Sigmoid colon (tissue), 7 donors: ENCODE data around the gene CFAP53. TPM values are rescaled to one million over a fixed set of nuclear protein-coding genes. Genes with fewer than 3 reads are reported as not detected.
A peak's percentile ranks its signal among the peaks of the same experiment; 100 is the strongest.

Experiments
- DNase-seq: peaks from one replicate; pipeline ENCODE4 v3.0.0-alpha.2; 2019
- H3K27ac ChIP-seq, 4 donors: fragments of 200-600 bp; sonication (generic); one replicate each; pipeline ENCODE4 v1.5.1; 2016 to 2019; ENCODE audit warnings: mild to moderate bottlenecking in 1 of 4
- H3K27me3 ChIP-seq, 3 donors: fragments of 200-600 bp; sonication (generic); one replicate each; pipeline ENCODE4 v1.5.1; 2019; ENCODE audit warnings: mild to moderate bottlenecking in 1 of 3
- H3K36me3 ChIP-seq, 4 donors: fragments of 200-600 bp; sonication (generic); one replicate each; pipeline ENCODE4 v1.5.1; 2016 to 2019
- H3K4me1 ChIP-seq, 4 donors: fragments of 200-600 bp; sonication (generic); one replicate each; pipeline ENCODE4 v1.5.1; 2017 to 2019
- H3K4me3 ChIP-seq, 4 donors: fragments of 200-600 bp; sonication (generic); one replicate each; pipeline ENCODE4 v1.5.1; 2017 to 2019; ENCODE audit warnings: mild to moderate bottlenecking in 2 of 4, moderate library complexity in 1 of 4
- H3K9me3 ChIP-seq, 4 donors: fragments of 200-600 bp in 3 of 4; sonication (generic) in 3 of 4; one replicate each; pipeline versions ENCODE4 v1.5.1 to v1.6.1; 2013 to 2019
- EP300 ChIP-seq, 4 donors: sonication (generic); formaldehyde crosslinking; IDR thresholded peaks; one replicate each; pipeline ENCODE4 v1.6.1; 2017; ENCODE audit warnings: antibody characterized with exemption in 4 of 4
- POLR2A ChIP-seq, 2 donors: fragments of 450-650 bp; IDR thresholded peaks; one replicate each; pipeline ENCODE4 v1.6.1; 2016; ENCODE audit warnings: antibody characterized with exemption in 2 of 2, mild to moderate bottlenecking in 2 of 2, moderate library complexity in 2 of 2
- POLR2AphosphoS5 ChIP-seq, 4 donors: sonication (generic); formaldehyde crosslinking; IDR thresholded peaks; one replicate each; pipeline ENCODE4 v1.6.1; 2017; ENCODE audit warnings: antibody characterized with exemption in 4 of 4
- WGBS, 2 donors: extraction: QIAGEN DNeasy Blood & Tissue Kit; methylation state at CpG; one replicate each; pipeline ENCODE4 v1.1.7; 2013; 5-methylcytosine and 5-hydroxymethylcytosine counted together
- intact Hi-C: fragments of 100-400 bp; cut with DNase I; formaldehyde crosslinking; loops from one replicate; pipeline ENCODE4 v1.15.1; 2023
- polyA plus RNA-seq, 3 donors: library from polyadenylated mRNA; stranded (reverse); fragments of 200-250 nt; gene quantifications; one replicate each; pipeline ENCODE4 v1.2.3, GENCODE V29; 2013
- total RNA-seq, 4 donors: library from RNA; depleted of rRNA; stranded (reverse); fragments of >200 nt; gene quantifications; one replicate each; pipeline ENCODE4 v1.1.0, GENCODE V29; 2016
- TF ChIP-seq, protein P1 (sequence below), 4 experiments: fragments of 450-650 bp in 3 of 4; fragments of 200-600 bp in 1 of 4; IDR thresholded peaks; one replicate each; pipeline ENCODE4 v1.5.1; 2016 to 2019; ENCODE audit warnings: antibody characterized with exemption in 4 of 4, mild to moderate bottlenecking in 3 of 4, moderate library complexity in 2 of 4
- donor health status: healthy with polysubstance abuse.
- donor health status: Bipolar disorder and iron deficiency.
- donor health status: healthy.

The CFAP53 gene
- total and polyA plus RNA-seq, 7 donors: 0.23 to 0.46 (median 0.27) TPM; not detected in 4

DNA sequence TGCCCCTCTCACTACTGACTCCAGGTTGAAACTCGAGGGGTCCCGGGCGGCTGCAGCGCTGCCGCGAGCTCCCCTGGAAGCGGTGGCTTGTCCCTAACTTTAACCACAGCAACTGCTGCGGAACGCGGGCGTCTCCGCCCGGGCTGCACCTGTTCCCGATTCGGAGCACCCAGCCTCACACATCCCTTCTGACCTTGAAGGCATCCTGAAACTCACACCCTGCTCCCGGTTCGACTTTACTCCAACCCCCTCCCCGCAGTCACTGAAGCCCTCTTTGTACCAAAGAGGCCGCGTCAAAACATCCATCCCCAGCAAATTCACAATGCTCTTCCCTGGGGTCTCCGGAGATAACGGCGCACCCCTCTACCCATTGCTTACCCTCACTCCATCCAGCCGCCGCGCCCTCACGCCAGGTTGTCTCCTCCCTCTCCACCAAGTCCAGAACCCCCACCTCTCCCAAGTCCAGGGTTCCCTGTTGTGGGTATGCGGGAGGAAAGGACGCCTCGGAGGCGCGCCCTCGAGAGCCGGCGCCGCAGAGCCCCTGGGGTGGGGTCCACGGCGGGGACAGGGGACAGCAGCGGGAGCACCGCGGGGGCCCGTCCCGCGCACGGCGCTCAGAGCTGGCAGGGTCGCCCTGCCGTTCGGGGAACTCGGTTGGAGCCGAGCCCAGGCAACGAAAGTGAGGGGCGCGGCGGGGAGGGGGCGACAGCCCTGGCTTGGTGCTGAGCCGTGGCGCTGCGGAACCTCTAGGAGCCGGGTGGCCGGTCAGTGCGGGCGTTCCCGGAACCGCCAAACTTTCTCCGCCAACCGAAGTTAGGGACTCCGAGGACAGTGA, 72.3 kb downstream of the CFAP53 start:
- Histone ChIP-seq H3K9me3 (no peaks in the 10 kb centered on the region), H3K27me3 (peaks cover 19 to 71% (median 48%) of the 10 kb centered on the region in 3 donors), H3K27ac (peak overlapping the region in 1 of 4 donors; percentile 17), H3K4me1 (peaks cover 0 to 24% (median 21%) of the 10 kb centered on the region in 4 donors), H3K4me3 (peak overlapping the region; percentile 9 to 59 (median 54)), H3K36me3 (no peaks in the 10 kb centered on the region)
- no peak for DNase-seq
- TF ChIP-seq, protein P1, sequence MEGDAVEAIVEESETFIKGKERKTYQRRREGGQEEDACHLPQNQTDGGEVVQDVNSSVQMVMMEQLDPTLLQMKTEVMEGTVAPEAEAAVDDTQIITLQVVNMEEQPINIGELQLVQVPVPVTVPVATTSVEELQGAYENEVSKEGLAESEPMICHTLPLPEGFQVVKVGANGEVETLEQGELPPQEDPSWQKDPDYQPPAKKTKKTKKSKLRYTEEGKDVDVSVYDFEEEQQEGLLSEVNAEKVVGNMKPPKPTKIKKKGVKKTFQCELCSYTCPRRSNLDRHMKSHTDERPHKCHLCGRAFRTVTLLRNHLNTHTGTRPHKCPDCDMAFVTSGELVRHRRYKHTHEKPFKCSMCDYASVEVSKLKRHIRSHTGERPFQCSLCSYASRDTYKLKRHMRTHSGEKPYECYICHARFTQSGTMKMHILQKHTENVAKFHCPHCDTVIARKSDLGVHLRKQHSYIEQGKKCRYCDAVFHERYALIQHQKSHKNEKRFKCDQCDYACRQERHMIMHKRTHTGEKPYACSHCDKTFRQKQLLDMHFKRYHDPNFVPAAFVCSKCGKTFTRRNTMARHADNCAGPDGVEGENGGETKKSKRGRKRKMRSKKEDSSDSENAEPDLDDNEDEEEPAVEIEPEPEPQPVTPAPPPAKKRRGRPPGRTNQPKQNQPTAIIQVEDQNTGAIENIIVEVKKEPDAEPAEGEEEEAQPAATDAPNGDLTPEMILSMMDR (IDR thresholded peaks at IDR 0.05): no peak
- no peak for TF ChIP-seq POLR2A (IDR thresholded peaks at IDR 0.05)
- TF ChIP-seq EP300 (IDR thresholded peaks at IDR 0.05): no peak
- no peak for TF ChIP-seq POLR2AphosphoS5 (IDR thresholded peaks at IDR 0.05)
- intact Hi-C loops: no loop called here
- 1 to 2% methylated on average over 68 of the region's 68 CpGs for WGBS, 2 donors

DNA sequence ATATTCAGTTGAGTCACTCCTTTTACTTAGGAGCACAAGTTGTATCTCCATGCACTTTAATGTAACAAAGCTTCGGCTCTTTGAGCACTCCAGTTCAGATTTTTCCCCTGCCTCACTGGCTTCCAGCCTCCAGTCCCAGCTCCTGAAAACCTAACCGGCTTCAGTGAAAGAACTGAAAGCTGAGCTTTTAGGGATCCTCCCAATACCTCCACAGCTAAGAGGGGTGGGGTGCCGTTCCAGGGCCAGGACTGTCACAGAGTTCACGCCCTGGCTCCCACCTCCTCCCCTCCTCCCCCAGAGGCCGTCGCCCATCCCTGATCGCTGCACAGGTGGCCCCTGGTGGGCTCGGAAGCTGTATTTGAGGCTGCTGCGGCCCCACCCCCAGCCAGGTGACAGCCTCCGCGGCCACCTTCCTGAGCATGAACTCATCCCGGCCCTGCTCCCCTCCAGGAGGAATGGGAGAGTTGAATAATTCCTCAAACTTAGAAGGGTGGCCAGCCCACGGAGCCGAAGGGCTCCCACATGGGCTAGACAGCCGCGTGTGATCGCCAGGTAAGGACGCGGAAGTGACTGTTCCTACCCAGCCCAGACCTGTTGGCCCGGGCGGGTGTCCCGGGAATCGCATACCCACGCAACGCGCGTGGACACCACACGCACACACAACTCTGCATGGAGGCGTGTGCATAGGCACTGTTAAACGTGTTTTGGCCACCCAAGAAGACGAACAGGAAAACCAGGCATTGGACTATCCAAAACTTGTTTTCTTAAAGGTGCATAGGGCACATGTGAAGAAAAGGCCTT, 73.1 kb downstream of the CFAP53 start:
- Histone ChIP-seq H3K4me3 (peak overlapping the region in 1 of 4 donors; percentile 49), H3K27me3 (peaks cover 19 to 66% (median 48%) of the 10 kb centered on the region in 3 donors), H3K9me3 (no peaks in the 10 kb centered on the region), H3K36me3 (no peaks in the 10 kb centered on the region), H3K27ac (peak overlapping the region in 1 of 4 donors; percentile 11), H3K4me1 (peaks cover 0 to 24% (median 21%) of the 10 kb centered on the region in 4 donors)
- 2 to 10% methylated on average over 31 of the region's 31 CpGs for WGBS, 2 donors
- no peak for DNase-seq
- intact Hi-C loops: no loop called here
- TF ChIP-seq POLR2A (IDR thresholded peaks at IDR 0.05) (no peak), EP300 (IDR thresholded peaks at IDR 0.05) (no peak), POLR2AphosphoS5 (IDR thresholded peaks at IDR 0.05) (no peak)
- TF ChIP-seq, protein P1 (IDR thresholded peaks at IDR 0.05): no peak

GRCh38 chr18:50190926-50191325, 75.4 kb downstream of the CFAP53 start:
- TF ChIP-seq POLR2A (IDR thresholded peaks at IDR 0.05) (no peak), POLR2AphosphoS5 (IDR thresholded peaks at IDR 0.05) (no peak), EP300 (IDR thresholded peaks at IDR 0.05) (no peak)
- TF ChIP-seq, protein P1 (IDR thresholded peaks at IDR 0.05): no peak
- peaks cover 15 to 44% (median 29%) of the 10 kb centered on the region in 3 donors for H3K27me3 ChIP-seq
- H3K27ac ChIP-seq: no peak overlapping the region
- no peak overlapping the region for H3K4me3 ChIP-seq
- intact Hi-C loops: no loop called here
- H3K36me3 ChIP-seq: no peaks in the 10 kb centered on the region
- H3K9me3 ChIP-seq: no peaks in the 10 kb centered on the region
- DNase-seq: no peak
- H3K4me1 ChIP-seq: peaks cover 0 to 24% (median 21%) of the 10 kb centered on the region in 4 donors
- WGBS, 2 donors: 27 to 44% methylated on average over 1 of the region's 1 CpG

DNA sequence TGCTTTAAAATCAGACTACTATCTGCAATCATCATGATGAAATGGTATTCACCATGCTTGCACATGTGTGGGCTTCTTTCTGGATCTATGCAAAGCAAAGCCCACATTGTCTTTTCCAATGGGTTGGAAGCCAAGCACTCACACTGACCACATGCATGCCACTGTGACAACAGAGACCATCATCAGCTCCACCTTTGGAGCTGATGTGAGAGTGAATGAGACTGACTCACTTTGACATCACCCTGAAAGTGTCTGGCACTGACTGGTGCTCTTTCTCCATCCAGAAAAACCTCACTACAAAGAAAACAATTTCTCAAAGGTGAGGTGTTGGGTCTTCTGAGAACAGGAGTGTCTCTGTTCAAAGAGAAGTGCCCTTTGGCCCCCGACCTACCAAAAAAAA, 76.1 kb downstream of the CFAP53 start:
- Histone ChIP-seq H3K27ac (no peak overlapping the region), H3K9me3 (no peaks in the 10 kb centered on the region), H3K4me1 (peaks cover 0 to 21% (median 17%) of the 10 kb centered on the region in 4 donors), H3K36me3 (no peaks in the 10 kb centered on the region), H3K4me3 (no peak overlapping the region), H3K27me3 (peaks cover 12 to 37% (median 23%) of the 10 kb centered on the region in 3 donors)
- TF ChIP-seq, protein P1 (IDR thresholded peaks at IDR 0.05): no peak
- WGBS, 2 donors: 16 to 51% methylated on average over 1 of the region's 1 CpG
- DNase-seq: no peak
- intact Hi-C loops: no loop called here
